SK-N-SH treated with all-trans-retinoic acid at 6 μM for 48 hours (cell line): ENCODE data around the gene SPART.

Source experiments
- ATAC-seq: fragments of 200-7000 bp; cut with Tn5 transposase; 3 replicates; pipeline ENCODE4 v1.9.1; 2020; ENCODE audit warnings: mild to moderate bottlenecking, moderate library complexity
- ARNTL ChIP-seq: fragments of 450-650 bp; formaldehyde crosslinking; IDR thresholded peaks from 2 replicates; pipeline ENCODE4 v1.5.0; 2020; ENCODE audit warnings: low read depth, mild to moderate bottlenecking, moderate library complexity, borderline replicate concordance
- BACH2 ChIP-seq: fragments of 250-450 bp; sonication (Bioruptor Pico); IDR thresholded peaks from 2 replicates; pipeline ENCODE4 v1.9.0; 2021; ENCODE audit warnings: mild to moderate bottlenecking, borderline replicate concordance
- CSDC2 ChIP-seq: fragments of 250-450 bp; sonication (Bioruptor Pico); IDR thresholded peaks from 2 replicates; pipeline ENCODE4 v1.5.0; 2020; ENCODE audit warnings: mild to moderate bottlenecking, moderate library complexity
- ESRRG ChIP-seq: fragments of 250-450 bp; sonication (Bioruptor Pico); IDR thresholded peaks from 2 replicates; pipeline ENCODE4 v1.6.1; 2021; ENCODE audit warnings: mild to moderate bottlenecking
- GLIS3 ChIP-seq: fragments of 250-450 bp; sonication (Bioruptor Pico); IDR thresholded peaks from 2 replicates; pipeline ENCODE4 v1.5.0; 2020; ENCODE audit warnings: mild to moderate bottlenecking, moderate library complexity
- ISL1 ChIP-seq: fragments of 250-450 bp; sonication (Bioruptor Pico); IDR thresholded peaks from 2 replicates; pipeline ENCODE4 v2.1.2; 2022; ENCODE audit warnings: mild to moderate bottlenecking, moderate library complexity
- OSR1 ChIP-seq: fragments of 250-450 bp; sonication (Bioruptor Pico); IDR thresholded peaks from 2 replicates; pipeline ENCODE4 v1.8.0; 2022; ENCODE audit warnings: moderate library complexity, mild to moderate bottlenecking, inconsistent platforms
- PATZ1 ChIP-seq: fragments of 250-450 bp; sonication (Bioruptor Pico); IDR thresholded peaks from 2 replicates; pipeline ENCODE4 v1.8.0; 2020; ENCODE audit warnings: mild to moderate bottlenecking, moderate library complexity, borderline replicate concordance
- PPARA ChIP-seq: fragments of 250-450 bp; sonication (Bioruptor Pico); IDR thresholded peaks from 2 replicates; pipeline ENCODE4 v1.5.0; 2020; ENCODE audit warnings: mild to moderate bottlenecking, borderline replicate concordance
- SNAI2 ChIP-seq: fragments of 250-450 bp; sonication (Bioruptor Pico); IDR thresholded peaks from 2 replicates; pipeline ENCODE4 v1.5.0; 2020; ENCODE audit warnings: mild to moderate bottlenecking, moderate library complexity
- TOX ChIP-seq: fragments of 250-450 bp; sonication (Bioruptor Pico); IDR thresholded peaks from 2 replicates; pipeline ENCODE4 v1.8.0; 2021; ENCODE audit warnings: mild to moderate bottlenecking, moderate library complexity, borderline replicate concordance
- ZC3H10 ChIP-seq: fragments of 250-450 bp; sonication (Bioruptor Pico); IDR thresholded peaks from 2 replicates; pipeline ENCODE4 v1.5.1; 2021; ENCODE audit warnings: mild to moderate bottlenecking, moderate library complexity
- ZFP3 ChIP-seq: fragments of 250-450 bp; sonication (Bioruptor Pico); IDR thresholded peaks from 2 replicates; pipeline ENCODE4 v1.5.0; 2020; ENCODE audit warnings: mild to moderate bottlenecking, moderate library complexity
- ZFP30 ChIP-seq: fragments of 450-650 bp; formaldehyde crosslinking; IDR thresholded peaks from 2 replicates; pipeline ENCODE4 v1.5.0; 2022; ENCODE audit warnings: mild to moderate bottlenecking, moderate library complexity
- ZNF70 ChIP-seq: fragments of 450-650 bp; formaldehyde crosslinking; IDR thresholded peaks from 2 replicates; pipeline ENCODE4 v1.5.0; 2020; ENCODE audit warnings: mild to moderate bottlenecking, moderate library complexity
- ZNF8 ChIP-seq: fragments of 450-650 bp; formaldehyde crosslinking; IDR thresholded peaks from 2 replicates; pipeline ENCODE4 v1.5.0; 2020; ENCODE audit warnings: mild to moderate bottlenecking, moderate library complexity
- TF ChIP-seq, protein P1 (sequence below): fragments of 250-450 bp; sonication (Bioruptor Pico); IDR thresholded peaks from 2 replicates; pipeline ENCODE4 v1.5.1; 2020; ENCODE audit warnings: low read depth, mild to moderate bottlenecking, moderate library complexity
- TF ChIP-seq, protein P2 (sequence below): fragments of 250-450 bp; sonication (Bioruptor Pico); IDR thresholded peaks from 2 replicates; pipeline ENCODE4 v1.5.1; 2021; ENCODE audit warnings: mild to moderate bottlenecking, moderate library complexity
- TF ChIP-seq, protein P3 (sequence below): fragments of 250-450 bp; sonication (Bioruptor Pico); IDR thresholded peaks from 2 replicates; pipeline ENCODE4 v1.8.0; 2021; ENCODE audit warnings: low read depth, mild to moderate bottlenecking, moderate library complexity, borderline replicate concordance
- TF ChIP-seq, protein P4 (sequence below): fragments of 250-450 bp; sonication (Bioruptor Pico); IDR thresholded peaks from 2 replicates; pipeline ENCODE4 v1.5.0; 2020; ENCODE audit warnings: mild to moderate bottlenecking, moderate library complexity

Gene SPART

GRCh38 chr13:36329361-36329760, 16.8 kb downstream of the SPART start:
- no peak for ATAC-seq

DNA sequence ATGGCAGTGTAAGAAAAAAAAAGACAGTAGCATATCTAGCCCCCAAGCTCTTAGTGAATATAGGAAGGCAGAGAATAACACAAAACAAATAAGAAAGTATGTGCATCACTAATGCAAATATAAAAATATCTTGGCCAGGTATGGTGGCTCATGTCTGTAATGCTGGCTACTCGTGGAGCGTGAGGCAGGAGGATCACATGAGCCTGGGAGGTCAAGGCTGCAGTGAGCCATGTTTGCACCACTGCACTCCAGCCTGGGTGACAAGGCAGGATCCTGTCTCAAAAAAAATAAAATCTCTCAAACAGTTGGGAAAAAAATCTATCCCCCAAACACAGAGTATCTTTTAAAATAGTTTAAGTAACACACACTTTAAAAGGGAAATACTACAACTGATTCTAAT, 17.4 kb downstream of the SPART start:
- no peak for ATAC-seq
- TF ChIP-seq, protein P1, sequence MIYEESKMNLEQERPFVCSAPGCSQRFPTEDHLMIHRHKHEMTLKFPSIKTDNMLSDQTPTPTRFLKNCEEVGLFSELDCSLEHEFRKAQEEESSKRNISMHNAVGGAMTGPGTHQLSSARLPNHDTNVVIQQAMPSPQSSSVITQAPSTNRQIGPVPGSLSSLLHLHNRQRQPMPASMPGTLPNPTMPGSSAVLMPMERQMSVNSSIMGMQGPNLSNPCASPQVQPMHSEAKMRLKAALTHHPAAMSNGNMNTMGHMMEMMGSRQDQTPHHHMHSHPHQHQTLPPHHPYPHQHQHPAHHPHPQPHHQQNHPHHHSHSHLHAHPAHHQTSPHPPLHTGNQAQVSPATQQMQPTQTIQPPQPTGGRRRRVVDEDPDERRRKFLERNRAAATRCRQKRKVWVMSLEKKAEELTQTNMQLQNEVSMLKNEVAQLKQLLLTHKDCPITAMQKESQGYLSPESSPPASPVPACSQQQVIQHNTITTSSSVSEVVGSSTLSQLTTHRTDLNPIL = no peak
- TF ChIP-seq PPARA (CRISPR knock-in tag) (no peak), PATZ1 (CRISPR knock-in tag) (no peak), ZC3H10 (CRISPR knock-in tag) (no peak), OSR1 (no peak), ZFP30 (CRISPR knock-in tag) (no peak), ARNTL (CRISPR knock-in tag) (no peak), ISL1 (CRISPR knock-in tag) (no peak), ZNF70 (CRISPR knock-in tag) (no peak)
- TF ChIP-seq, protein P2, sequence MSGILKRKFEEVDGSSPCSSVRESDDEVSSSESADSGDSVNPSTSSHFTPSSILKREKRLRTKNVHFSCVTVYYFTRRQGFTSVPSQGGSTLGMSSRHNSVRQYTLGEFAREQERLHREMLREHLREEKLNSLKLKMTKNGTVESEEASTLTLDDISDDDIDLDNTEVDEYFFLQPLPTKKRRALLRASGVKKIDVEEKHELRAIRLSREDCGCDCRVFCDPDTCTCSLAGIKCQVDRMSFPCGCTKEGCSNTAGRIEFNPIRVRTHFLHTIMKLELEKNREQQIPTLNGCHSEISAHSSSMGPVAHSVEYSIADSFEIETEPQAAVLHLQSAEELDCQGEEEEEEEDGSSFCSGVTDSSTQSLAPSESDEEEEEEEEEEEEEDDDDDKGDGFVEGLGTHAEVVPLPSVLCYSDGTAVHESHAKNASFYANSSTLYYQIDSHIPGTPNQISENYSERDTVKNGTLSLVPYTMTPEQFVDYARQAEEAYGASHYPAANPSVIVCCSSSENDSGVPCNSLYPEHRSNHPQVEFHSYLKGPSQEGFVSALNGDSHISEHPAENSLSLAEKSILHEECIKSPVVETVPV (CRISPR knock-in tag) = no peak

More at GRCh38 chr13:36329361-36329760, 16.8 kb downstream of the SPART start:
- TF ChIP-seq, protein P3, sequence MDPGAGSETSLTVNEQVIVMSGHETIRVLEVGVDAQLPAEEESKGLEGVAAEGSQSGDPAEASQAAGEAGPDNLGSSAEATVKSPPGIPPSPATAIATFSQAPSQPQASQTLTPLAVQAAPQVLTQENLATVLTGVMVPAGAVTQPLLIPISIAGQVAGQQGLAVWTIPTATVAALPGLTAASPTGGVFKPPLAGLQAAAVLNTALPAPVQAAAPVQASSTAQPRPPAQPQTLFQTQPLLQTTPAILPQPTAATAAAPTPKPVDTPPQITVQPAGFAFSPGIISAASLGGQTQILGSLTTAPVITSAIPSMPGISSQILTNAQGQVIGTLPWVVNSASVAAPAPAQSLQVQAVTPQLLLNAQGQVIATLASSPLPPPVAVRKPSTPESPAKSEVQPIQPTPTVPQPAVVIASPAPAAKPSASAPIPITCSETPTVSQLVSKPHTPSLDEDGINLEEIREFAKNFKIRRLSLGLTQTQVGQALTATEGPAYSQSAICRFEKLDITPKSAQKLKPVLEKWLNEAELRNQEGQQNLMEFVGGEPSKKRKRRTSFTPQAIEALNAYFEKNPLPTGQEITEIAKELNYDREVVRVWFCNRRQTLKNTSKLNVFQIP (CRISPR knock-in tag) = no peak
- TF ChIP-seq, protein P1 = no peak
- TF ChIP-seq CSDC2 (CRISPR knock-in tag) (no peak), ESRRG (no peak), GLIS3 (no peak), PPARA (CRISPR knock-in tag) (no peak)
- TF ChIP-seq, protein P4, sequence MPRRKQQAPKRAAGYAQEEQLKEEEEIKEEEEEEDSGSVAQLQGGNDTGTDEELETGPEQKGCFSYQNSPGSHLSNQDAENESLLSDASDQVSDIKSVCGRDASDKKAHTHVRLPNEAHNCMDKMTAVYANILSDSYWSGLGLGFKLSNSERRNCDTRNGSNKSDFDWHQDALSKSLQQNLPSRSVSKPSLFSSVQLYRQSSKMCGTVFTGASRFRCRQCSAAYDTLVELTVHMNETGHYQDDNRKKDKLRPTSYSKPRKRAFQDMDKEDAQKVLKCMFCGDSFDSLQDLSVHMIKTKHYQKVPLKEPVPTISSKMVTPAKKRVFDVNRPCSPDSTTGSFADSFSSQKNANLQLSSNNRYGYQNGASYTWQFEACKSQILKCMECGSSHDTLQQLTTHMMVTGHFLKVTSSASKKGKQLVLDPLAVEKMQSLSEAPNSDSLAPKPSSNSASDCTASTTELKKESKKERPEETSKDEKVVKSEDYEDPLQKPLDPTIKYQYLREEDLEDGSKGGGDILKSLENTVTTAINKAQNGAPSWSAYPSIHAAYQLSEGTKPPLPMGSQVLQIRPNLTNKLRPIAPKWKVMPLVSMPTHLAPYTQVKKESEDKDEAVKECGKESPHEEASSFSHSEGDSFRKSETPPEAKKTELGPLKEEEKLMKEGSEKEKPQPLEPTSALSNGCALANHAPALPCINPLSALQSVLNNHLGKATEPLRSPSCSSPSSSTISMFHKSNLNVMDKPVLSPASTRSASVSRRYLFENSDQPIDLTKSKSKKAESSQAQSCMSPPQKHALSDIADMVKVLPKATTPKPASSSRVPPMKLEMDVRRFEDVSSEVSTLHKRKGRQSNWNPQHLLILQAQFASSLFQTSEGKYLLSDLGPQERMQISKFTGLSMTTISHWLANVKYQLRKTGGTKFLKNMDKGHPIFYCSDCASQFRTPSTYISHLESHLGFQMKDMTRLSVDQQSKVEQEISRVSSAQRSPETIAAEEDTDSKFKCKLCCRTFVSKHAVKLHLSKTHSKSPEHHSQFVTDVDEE (CRISPR knock-in tag) = no peak

GRCh38 chr13:36325912-36326311, 20.3 kb downstream of the SPART start:
- no peak for ATAC-seq
- TF ChIP-seq SNAI2 (CRISPR knock-in tag) (no peak), ZC3H10 (CRISPR knock-in tag) (no peak), ZFP30 (CRISPR knock-in tag) (no peak), ZFP3 (CRISPR knock-in tag) (no peak), ZNF8 (CRISPR knock-in tag) (no peak), ESRRG (no peak), ISL1 (CRISPR knock-in tag) (no peak), PPARA (CRISPR knock-in tag) (no peak), OSR1 (no peak), ZNF70 (CRISPR knock-in tag) (no peak), BACH2 (CRISPR knock-in tag) (no peak), GLIS3 (no peak), TOX (CRISPR knock-in tag) (no peak)
- TF ChIP-seq, protein P1 = no peak
- TF ChIP-seq, protein P3 (CRISPR knock-in tag) = no peak
- TF ChIP-seq, protein P2 (CRISPR knock-in tag) = no peak
